SK-N-MC (cell line): Measurements from ENCODE around the gene PLXDC1.
"Not testable (repeated sequence)": the region's sequence is repeated elsewhere in the genome, so short reads cannot be mapped to it uniquely, and the experiment has no call there.

Source experiments
- DNase-seq: peaks from one replicate; pipeline ENCODE4 v3.0.0-alpha.2; 2011; ENCODE audit warnings: low read depth, low spot score
- H3K27ac ChIP-seq: fragments of 200-600 bp; sonication (generic); 2 replicates; pipeline ENCODE4 v1.5.1; 2016; ENCODE audit warnings: mixed run types
- H3K36me3 ChIP-seq: fragments of 200-600 bp; sonication (generic); 2 replicates; pipeline ENCODE4 v1.6.1; 2017; ENCODE audit warnings: antibody characterized with exemption, low read length, mixed read lengths; ENCODE audit not compliant: insufficient read depth
- H3K4me3 ChIP-seq: fragments of 200-600 bp; sonication (generic); 2 replicates; pipeline ENCODE4 v1.5.1; 2016
- H3K9ac ChIP-seq: fragments of 200-600 bp; sonication (generic); 2 replicates; pipeline ENCODE4 v1.8.0; 2017; ENCODE audit warnings: mixed run types, mixed read lengths; ENCODE audit not compliant: insufficient read length
- H3K9me3 ChIP-seq: fragments of 200-600 bp; sonication (generic); 2 replicates; pipeline ENCODE4 v1.6.1; 2017; ENCODE audit warnings: low read depth, mild to moderate bottlenecking, antibody characterized with exemption, low read length, moderate library complexity, mixed read lengths
- EZH2 ChIP-seq: fragments of 200-600 bp; sonication (generic); IDR thresholded peaks from one replicate; pipeline ENCODE4 v1.6.1; 2017; ENCODE audit warnings: antibody characterized with exemption
- FOXP2 ChIP-seq: optimal IDR thresholded peaks from 2 replicates; pipeline ENCODE3; 2011; ENCODE audit warnings: mild to moderate bottlenecking, moderate library complexity; ENCODE audit not compliant: insufficient read depth; ENCODE audit errors: extremely low read length, control extremely low read depth
- POLR2AphosphoS5 ChIP-seq: IDR thresholded peaks from 2 replicates; pipeline ENCODE4 v1.6.1; 2012; ENCODE audit warnings: mild to moderate bottlenecking, low read depth, low read length, borderline replicate concordance

Gene PLXDC1

DNA sequence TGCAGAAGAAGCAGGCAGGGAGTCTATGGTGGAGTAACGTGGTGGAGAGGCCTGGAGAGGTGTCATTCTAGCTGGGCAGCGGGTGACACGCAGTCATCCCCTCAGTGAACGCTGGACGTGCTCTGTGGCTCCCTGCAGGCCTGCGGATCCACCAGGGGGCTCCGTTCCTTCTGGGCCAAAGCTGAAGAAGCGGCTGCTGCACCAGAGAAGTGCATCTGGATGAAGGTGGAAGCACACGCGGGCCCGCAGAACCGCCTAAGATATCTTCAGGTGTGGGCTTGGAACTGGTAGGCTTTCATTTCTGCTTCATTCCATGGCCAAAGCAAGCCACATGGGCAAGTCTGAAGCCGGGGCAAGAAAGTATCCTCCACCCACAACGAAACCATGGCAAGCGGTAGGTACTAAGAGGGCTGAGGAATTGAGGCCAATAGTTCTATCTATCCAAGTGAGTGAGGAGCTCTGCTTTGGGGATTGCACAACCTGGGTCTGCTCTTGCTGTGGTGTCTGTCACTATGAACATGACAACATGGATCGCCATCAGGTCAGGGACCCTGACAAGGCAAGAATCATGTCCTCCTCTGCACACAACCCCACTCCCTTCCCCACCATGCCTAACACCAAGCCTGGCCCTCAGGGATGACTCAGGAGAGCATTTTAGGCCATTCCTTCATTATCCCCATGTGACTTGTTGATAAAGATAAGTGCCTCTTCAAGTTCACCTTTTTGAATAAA is 105.3 kb downstream of the PLXDC1 start:
- no peak for DNase-seq
- Histone ChIP-seq H3K9ac (no peak overlapping the region), H3K9me3 (no peaks in the 10 kb centered on the region), H3K36me3 (no peaks in the 10 kb centered on the region), H3K27ac (no peak overlapping the region), H3K4me3 (no peak overlapping the region)
- TF ChIP-seq POLR2AphosphoS5 (no peak), FOXP2 (no peak), EZH2 (no peak)

DNA sequence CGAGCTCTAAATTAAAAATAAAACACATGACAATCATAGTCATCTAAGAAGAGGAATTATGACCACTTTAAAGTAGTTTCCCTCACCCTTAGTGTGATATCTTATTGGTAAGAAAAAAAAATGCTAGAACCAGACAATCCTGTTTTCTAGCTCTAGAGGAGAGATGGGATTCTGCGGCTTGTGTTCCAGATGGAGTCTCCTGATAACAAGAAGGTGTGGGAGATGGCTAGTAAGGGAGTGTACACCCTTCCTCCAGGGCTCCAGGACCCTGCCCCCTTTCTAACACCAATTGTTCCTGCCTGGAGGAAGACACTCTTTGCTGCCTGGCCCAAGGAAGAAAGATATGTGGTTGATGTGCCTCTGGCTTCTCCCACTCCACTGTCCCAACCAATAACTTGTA is 115.4 kb downstream of the PLXDC1 start:
- Histone ChIP-seq H3K9ac (no peak overlapping the region), H3K4me3 (no peak overlapping the region), H3K27ac (no peak overlapping the region), H3K36me3 (no peaks in the 10 kb centered on the region), H3K9me3 (no peaks in the 10 kb centered on the region)
- TF ChIP-seq FOXP2, result no peak
- no peak for TF ChIP-seq EZH2
- no peak for TF ChIP-seq POLR2AphosphoS5
- DNase-seq, result no peak

GRCh38 chr17:39035578-39035977 is 115.9 kb downstream of the PLXDC1 start:
- not testable (repeated sequence) for H3K36me3 ChIP-seq, H3K9ac ChIP-seq, H3K4me3 ChIP-seq, H3K27ac ChIP-seq, DNase-seq, H3K9me3 ChIP-seq

DNA sequence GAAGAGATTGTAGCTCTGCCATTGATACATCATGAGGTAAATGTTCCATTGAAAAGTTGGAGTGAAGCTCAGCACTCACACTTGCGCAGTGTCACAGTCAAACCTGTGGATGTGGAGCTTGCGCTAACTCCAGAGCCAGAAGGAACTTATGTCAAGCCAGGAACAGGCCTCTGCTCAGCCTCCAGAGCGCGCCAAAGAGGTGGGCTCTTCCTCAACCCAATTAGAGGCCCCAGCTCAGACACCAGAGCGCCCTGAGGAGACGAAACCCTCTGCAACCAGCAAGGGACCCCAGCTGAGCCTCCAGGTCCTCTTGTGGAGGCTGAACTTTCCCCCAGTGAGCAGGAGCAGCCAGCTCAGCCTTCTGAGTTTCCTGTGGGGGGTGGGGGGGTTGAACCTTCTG is 122.7 kb downstream of the PLXDC1 start:
- TF ChIP-seq POLR2AphosphoS5 (no peak), EZH2 (no peak)
- H3K4me3 ChIP-seq, result peak overlapping the region; percentile 38; the same call in 1 of the 2 replicates
- H3K9me3 ChIP-seq, result no peaks in the 10 kb centered on the region
- DNase-seq, result no peak
- no peak overlapping the region for H3K9ac ChIP-seq
- no peaks in the 10 kb centered on the region for H3K36me3 ChIP-seq
- H3K27ac ChIP-seq, result peak overlapping the region; percentile 82

DNA sequence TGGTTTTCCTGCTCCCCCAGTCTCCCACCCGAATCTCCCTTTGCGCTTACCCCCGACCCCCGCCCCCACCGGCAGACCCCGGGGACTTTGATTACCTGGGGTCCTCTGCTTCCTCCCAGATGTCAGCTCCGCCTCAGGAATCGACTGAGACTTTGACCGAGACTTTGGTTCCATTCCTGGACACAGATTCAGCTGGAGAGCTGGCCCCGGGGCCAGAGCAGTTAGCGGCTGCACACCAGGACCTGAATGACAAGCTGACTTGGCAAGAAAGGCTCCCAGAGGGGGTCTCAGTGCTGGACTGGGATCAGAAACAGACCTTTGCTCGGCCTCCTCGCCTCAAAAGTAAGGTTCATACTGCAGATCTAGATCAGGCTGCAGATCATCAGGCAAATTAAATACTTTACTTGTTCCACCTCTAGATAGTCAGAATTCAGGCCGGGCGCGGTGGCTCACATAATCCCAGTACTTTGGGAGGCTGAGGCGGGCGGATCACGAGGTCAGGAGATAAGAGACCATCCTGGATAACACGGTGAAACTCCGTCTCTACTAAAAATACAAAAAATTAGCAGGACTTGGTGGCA is 123.9 kb downstream of the PLXDC1 start:
- Histone ChIP-seq H3K9me3 (no peaks in the 10 kb centered on the region), H3K27ac (no peak overlapping the region), H3K9ac (no peak overlapping the region), H3K4me3 (no peak overlapping the region), H3K36me3 (no peaks in the 10 kb centered on the region)
- DNase-seq, result no peak
- TF ChIP-seq POLR2AphosphoS5, result no peak
- no peak for TF ChIP-seq EZH2
- TF ChIP-seq FOXP2, result no peak

- no peaks in the 10 kb centered on the region for H3K36me3 ChIP-seq
- TF ChIP-seq POLR2AphosphoS5 (no peak), FOXP2 (no peak), EZH2 (no peak)
- no peak overlapping the region for H3K27ac ChIP-seq
- H3K9me3 ChIP-seq, result no peaks in the 10 kb centered on the region
- H3K4me3 ChIP-seq, result no peak overlapping the region
- no peak overlapping the region for H3K9ac ChIP-seq
- no peak for DNase-seq
Observed at GRCh38 chr17:39026980-39027451, 124.4 kb downstream of the PLXDC1 start.

GRCh38 chr17:39026346-39026745 is 125.1 kb downstream of the PLXDC1 start:
- not testable (repeated sequence) for H3K36me3 ChIP-seq, DNase-seq, H3K4me3 ChIP-seq, H3K9ac ChIP-seq, H3K9me3 ChIP-seq
- H3K27ac ChIP-seq, result 0 out of 2 replicates have a peak overlapping the region, but pooled peaks have one; percentile 36

GRCh38 chr17:39022924-39023323 is 128.5 kb downstream of the PLXDC1 start:
- Histone ChIP-seq H3K9me3 (no peaks in the 10 kb centered on the region), H3K4me3 (no peak overlapping the region), H3K36me3 (no peaks in the 10 kb centered on the region), H3K27ac (no peak overlapping the region), H3K9ac (no peak overlapping the region)
- DNase-seq, result no peak
- TF ChIP-seq FOXP2 (no peak), EZH2 (no peak), POLR2AphosphoS5 (no peak)

- not testable (repeated sequence) for DNase-seq, H3K9me3 ChIP-seq, H3K9ac ChIP-seq, H3K36me3 ChIP-seq, H3K27ac ChIP-seq, H3K4me3 ChIP-seq
Observed at GRCh38 chr17:39020037-39020436, 131.4 kb downstream of the PLXDC1 start.
